Testis (tissue), 3 donors: ENCODE measurements around the gene NOS1AP. TPM values are rescaled to one million over a fixed set of nuclear protein-coding genes. Genes with fewer than 3 reads are reported as not detected.

Experiments used
- DNase-seq: peaks from one replicate; pipeline ENCODE4 v3.0.0-alpha.2; 2019
- H3K27ac ChIP-seq, 2 donors: fragments of 200-600 bp; sonication (generic); one replicate each; pipeline ENCODE4 v1.5.1; 2019
- H3K27me3 ChIP-seq: fragments of 200-600 bp; sonication (generic); one replicate; pipeline ENCODE4 v1.5.1; 2019
- H3K36me3 ChIP-seq: fragments of 200-600 bp; sonication (generic); one replicate; pipeline ENCODE4 v1.5.1; 2017; ENCODE audit warnings: low read depth; ENCODE audit errors: missing control alignments
- H3K4me1 ChIP-seq: fragments of 200-600 bp; sonication (generic); one replicate; pipeline ENCODE4 v1.5.1; 2019
- H3K4me3 ChIP-seq, 2 donors: fragments of 200-600 bp; sonication (generic); one replicate each; pipeline ENCODE4 v1.5.1; 2017 to 2019
- H3K9me3 ChIP-seq: fragments of 200-600 bp; sonication (generic); one replicate; pipeline ENCODE4 v1.5.1; 2017
- POLR2A ChIP-seq: fragments of 450-650 bp; IDR thresholded peaks from one replicate; pipeline ENCODE4 v1.6.1; 2017; ENCODE audit warnings: antibody characterized with exemption, mild to moderate bottlenecking, moderate library complexity
- WGBS, 2 donors: methylation state at CpG; one replicate each; pipeline ENCODE4 v1.1.5; 2018; 5-methylcytosine and 5-hydroxymethylcytosine counted together
- intact Hi-C: fragments of 100-400 bp; cut with DNase I; formaldehyde crosslinking; loops from one replicate; pipeline ENCODE4 v1.15.1; 2023; ENCODE audit warnings: low total_unique reads
- polyA plus RNA-seq: library from polyadenylated mRNA; stranded (reverse); fragments of 350-450 nt; fragmentation: Illumina TruSeq; extraction: RNeasy Lipid Tissue Mini Kit (QIAGEN cat#74804); gene quantifications from one replicate; pipeline ENCODE4 v1.2.3, GENCODE V29; 2014; ENCODE audit warnings: low read depth, low replicate concordance; ENCODE audit not compliant: insufficient read depth
- total RNA-seq, 2 donors: library from RNA; depleted of rRNA; stranded (reverse); fragments of >200 nt; gene quantifications; one replicate each; pipeline ENCODE4 v1.2.3, GENCODE V29; 2016
- TF ChIP-seq, protein P1 (sequence below), 3 experiments: fragments of 450-650 bp in 2 of 3; fragments of 200-600 bp in 1 of 3; sonication (generic) in 1 of 3; IDR thresholded peaks; one replicate each; pipeline ENCODE4 v1.5.1; 2016 to 2019; ENCODE audit warnings: antibody characterized with exemption in 3 of 3, mild to moderate bottlenecking in 2 of 3, moderate library complexity in 1 of 3

NOS1AP gene
- total and polyA plus RNA-seq, 3 donors from 2014 or later, result 2.1 to 5.1 (median 4.1) TPM

DNA sequence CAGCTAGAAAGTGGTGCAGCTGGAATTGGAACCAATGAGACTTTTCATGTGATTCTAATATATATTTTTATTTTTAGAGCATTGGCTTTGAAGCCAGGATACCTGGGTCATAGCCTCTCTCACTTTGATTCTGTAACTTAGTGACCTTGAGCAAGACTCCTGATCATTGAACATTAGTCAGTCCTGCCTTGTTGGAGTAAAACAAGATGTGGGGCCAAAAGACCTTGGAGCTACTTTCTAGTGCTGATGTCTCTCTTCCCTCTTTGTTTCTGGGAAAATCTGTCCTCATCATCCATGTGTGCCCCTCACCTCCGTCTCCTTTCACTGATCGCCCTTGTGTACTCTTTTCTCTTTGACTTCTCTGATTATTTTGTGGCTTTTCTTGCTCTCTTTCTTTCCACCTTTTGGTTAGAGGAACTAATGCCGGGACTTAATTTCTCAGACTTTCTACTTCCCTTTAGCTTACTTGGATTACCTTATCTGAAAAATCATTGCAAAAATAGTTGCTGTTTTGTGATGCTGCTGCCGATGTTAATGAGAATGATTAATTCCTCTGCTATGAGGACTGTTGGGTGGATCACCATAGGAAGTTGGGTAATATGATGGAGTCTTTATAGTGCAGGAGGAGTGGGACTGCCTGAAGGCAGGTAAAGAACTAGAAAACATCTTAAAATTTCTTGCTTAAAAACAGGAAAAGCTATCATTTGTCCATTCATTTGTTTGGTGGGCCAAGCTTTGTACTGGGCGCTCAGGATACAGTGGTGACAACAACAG is 72.0 kb downstream of the NOS1AP start:
- TF ChIP-seq, protein P1, sequence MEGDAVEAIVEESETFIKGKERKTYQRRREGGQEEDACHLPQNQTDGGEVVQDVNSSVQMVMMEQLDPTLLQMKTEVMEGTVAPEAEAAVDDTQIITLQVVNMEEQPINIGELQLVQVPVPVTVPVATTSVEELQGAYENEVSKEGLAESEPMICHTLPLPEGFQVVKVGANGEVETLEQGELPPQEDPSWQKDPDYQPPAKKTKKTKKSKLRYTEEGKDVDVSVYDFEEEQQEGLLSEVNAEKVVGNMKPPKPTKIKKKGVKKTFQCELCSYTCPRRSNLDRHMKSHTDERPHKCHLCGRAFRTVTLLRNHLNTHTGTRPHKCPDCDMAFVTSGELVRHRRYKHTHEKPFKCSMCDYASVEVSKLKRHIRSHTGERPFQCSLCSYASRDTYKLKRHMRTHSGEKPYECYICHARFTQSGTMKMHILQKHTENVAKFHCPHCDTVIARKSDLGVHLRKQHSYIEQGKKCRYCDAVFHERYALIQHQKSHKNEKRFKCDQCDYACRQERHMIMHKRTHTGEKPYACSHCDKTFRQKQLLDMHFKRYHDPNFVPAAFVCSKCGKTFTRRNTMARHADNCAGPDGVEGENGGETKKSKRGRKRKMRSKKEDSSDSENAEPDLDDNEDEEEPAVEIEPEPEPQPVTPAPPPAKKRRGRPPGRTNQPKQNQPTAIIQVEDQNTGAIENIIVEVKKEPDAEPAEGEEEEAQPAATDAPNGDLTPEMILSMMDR (IDR thresholded peaks at IDR 0.05), result no peak
- no peak for TF ChIP-seq POLR2A
- H3K4me1 ChIP-seq, result peaks cover 11% of the 10 kb centered on the region
- H3K36me3 ChIP-seq, result no peaks in the 10 kb centered on the region
- H3K27ac ChIP-seq, result no peak overlapping the region
- DNase-seq, result no peak
- H3K27me3 ChIP-seq, result no peaks in the 10 kb centered on the region
- WGBS, 2 donors, result 81 to 94% methylated on average over 5 of the region's 5 CpGs
- no peaks in the 10 kb centered on the region for H3K9me3 ChIP-seq
- H3K4me3 ChIP-seq, result no peak overlapping the region
- intact Hi-C loops, result no loop called here

- no peak overlapping the region for H3K4me3 ChIP-seq
- no peak for DNase-seq
- TF ChIP-seq, protein P1 (IDR thresholded peaks at IDR 0.05), result no peak
- TF ChIP-seq POLR2A, result no peak
- WGBS, 2 donors, result 85 to 92% methylated on average over 3 of the region's 3 CpGs
- no peaks in the 10 kb centered on the region for H3K36me3 ChIP-seq
- no peaks in the 10 kb centered on the region for H3K9me3 ChIP-seq
- no peaks in the 10 kb centered on the region for H3K27me3 ChIP-seq
- no peak overlapping the region for H3K27ac ChIP-seq
- intact Hi-C loops, result no loop called here
- H3K4me1 ChIP-seq, result peaks cover 12% of the 10 kb centered on the region
Measured at GRCh38 chr1:162142968-162143367, 73.5 kb downstream of the NOS1AP start.

DNA sequence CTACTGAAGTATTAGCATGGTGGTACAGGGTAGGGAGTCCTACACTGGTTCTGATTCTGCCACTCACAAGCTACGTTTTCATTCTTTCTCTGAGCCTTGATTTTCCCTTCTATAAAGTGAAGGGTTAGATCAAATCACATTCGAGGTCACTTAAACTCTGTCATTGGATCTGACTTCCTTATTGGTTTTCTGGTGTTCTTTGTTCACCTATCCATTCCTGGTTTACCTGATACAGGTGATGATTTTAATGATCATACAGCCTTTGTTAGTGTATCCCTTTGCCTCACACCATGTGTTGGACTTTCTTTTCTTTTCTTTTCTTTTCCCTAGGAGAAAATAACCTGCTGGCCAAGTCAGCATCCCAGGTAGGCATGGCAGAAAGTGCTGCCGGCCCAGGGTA is 74.8 kb downstream of the NOS1AP start:
- DNase-seq, result no peak
- no peak overlapping the region for H3K27ac ChIP-seq

GRCh38 chr1:162144853-162145252 is 75.4 kb downstream of the NOS1AP start:
- Histone ChIP-seq H3K36me3 (no peaks in the 10 kb centered on the region), H3K27me3 (no peaks in the 10 kb centered on the region), H3K9me3 (no peaks in the 10 kb centered on the region), H3K4me3 (no peak overlapping the region), H3K4me1 (peaks cover 12% of the 10 kb centered on the region), H3K27ac (no peak overlapping the region)
- no peak for DNase-seq
- 81 to 83% methylated on average over 6 of the region's 6 CpGs for WGBS, 2 donors
- intact Hi-C loops, result no loop called here
- TF ChIP-seq, protein P1 (IDR thresholded peaks at IDR 0.05), result no peak
- TF ChIP-seq POLR2A, result no peak

More for the DNA sequence above, 74.8 kb downstream of the NOS1AP start:
- Histone ChIP-seq H3K9me3 (no peaks in the 10 kb centered on the region), H3K36me3 (no peaks in the 10 kb centered on the region), H3K4me3 (no peak overlapping the region), H3K4me1 (peaks cover 12% of the 10 kb centered on the region), H3K27me3 (no peaks in the 10 kb centered on the region)
- TF ChIP-seq POLR2A, result no peak
- TF ChIP-seq, protein P1 (IDR thresholded peaks at IDR 0.05), result no peak
- intact Hi-C loops, result no loop called here
- WGBS, 2 donors, result 55 to 65% methylated on average over 3 of the region's 3 CpGs
